ENCODE data around the gene MAPK6. TPM values are rescaled to one million over a fixed set of nuclear protein-coding genes. Genes with fewer than 3 reads are reported as not detected.

Gene MAPK6
- total RNA-seq, 1 donor = 14.3 TPM

DNA sequence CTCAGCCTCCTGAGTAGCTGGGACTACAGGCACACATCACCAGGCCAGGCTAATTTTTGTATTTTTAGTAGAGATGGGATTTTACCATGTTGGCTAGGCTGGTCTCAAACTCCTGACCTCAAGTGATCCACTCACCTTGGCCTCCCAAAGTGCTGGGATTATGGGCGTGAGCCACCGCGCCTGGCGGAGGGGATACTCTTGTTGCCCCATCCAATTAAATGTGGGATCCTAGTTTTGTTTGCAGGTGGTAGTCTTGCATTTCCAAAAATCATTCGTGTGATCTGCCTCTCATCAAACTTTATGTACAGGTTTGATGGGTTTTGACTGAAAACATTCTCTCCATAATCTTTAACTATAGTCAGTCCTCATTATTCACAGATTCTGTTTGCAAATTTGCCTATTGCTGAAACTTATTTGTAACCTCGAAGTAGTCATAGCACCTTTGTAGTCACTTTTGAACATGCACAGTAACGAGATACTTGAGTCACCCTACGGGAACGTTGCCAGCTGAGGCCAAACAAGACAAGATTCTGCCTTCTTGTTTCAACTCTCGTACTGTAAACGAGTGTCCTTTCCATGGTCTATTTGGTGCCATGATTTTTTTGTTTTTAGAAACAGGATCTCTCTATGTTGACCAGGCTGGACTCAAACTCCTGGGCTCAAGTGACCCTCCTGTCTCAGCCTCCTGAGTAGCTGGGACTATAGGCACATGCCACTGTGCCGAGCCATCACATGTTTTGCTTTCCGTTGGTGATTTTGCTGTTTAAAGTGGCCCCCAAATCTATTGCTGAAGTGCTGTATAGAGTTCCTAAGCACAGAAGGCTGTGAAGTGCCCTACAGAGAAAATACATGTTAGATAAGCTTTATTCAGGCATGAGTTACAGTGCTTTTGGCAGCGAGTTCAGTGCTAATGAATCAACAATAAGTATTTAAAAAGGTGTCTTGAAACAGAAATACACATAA is 8.1 kb upstream of the MAPK6 start:
- DNase-seq (ENCODE audit: low read depth in 2 of 3, low spot score in 2 of 3) = peak in 1 of 3 donors; percentile 40

DNA sequence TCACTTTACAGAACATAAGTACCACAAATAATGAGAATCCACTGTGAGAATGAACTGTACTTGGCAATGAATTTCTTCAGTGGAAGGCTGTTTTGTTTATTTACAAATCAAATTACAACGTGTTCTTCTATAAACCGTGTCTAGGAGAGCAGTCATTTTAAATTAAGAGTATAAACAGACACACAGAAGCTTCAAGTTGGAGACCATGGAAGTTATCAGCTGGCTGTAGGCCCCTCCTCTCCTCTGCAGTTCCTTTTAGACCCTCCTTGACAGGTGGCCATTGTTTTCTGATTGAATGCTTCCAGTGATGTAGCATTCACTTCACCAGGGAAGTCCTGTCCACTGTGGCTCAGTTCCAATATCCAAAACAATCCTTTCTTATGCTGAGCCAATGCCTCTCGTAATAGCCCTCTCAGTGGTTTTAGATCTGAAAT is 7.3 kb upstream of the MAPK6 start:
- DNase-seq (ENCODE audit: low read depth in 2 of 3, low spot score in 2 of 3) = no peak

DNA sequence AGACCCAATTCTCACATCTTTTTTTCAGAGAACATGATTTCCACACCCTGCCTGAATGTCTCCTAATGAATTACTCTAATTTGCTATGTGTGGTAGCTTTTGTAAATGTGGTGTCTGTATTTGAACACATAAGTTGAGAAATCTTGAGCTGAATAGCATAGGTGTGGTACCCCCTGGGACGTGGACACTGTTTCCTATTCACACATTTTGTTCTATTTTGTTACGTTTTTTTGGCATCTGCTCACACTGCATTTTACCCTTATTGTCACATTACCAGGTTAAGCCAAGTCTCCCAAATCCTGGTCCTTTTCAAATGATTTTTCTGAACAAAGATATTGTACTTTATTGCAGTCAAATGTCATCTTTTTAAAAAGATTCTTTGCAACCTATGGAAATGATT is 6.8 kb upstream of the MAPK6 start:
- no peak for DNase-seq (ENCODE audit: low read depth in 2 of 3, low spot score in 2 of 3)

DNA sequence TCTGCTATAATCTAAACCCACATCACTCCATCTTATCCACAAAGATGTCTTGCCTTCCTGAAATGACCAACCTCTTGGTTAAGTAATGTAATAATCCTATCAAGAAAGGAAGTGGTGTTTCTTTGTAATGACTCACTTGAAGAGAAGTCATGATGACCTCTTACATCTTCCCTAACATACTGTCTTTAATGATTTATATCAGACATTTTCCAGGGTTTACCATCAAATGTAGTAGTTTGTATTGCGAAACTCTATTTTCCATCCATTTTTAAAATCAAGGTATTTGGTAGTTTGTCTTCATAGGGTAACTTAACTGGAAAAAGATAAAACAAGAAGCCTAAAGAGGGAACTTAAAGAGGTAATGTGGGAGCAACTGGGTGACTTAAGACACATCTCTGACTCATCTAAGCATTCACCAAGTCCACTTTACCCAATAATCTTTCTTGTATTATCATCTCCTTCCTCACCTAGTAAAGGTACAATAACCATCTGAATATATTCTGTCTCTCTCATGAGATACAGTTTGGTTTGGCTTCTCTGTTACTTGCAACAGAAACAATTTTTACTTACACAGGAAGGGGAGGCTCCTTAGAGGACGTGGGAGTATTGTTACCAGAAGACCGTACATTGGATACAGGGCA is 5.7 kb upstream of the MAPK6 start:
- DNase-seq (ENCODE audit: low read depth in 2 of 3, low spot score in 2 of 3) = peak in 1 of 3 donors; percentile 13

DNA sequence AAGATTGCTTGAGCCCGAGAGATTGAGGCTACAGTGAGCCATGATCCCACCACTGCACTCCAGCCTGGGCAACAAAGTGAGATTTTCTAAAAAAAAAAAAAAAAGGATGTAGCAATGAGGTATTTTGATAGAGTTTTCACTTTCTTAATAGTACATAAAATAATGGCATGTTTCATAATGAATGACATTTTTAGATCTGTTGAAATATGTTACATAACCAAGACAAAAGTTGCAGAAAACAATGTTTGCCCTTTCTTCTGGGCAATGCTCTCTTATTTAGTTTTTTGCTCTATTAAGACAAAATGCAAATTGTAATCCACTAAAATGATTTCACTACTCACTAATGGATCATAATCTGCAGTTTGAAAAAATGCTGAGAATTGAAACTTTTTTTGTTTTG is 4.4 kb upstream of the MAPK6 start:
- no peak for DNase-seq (ENCODE audit: low read depth in 2 of 3, low spot score in 2 of 3)

DNA sequence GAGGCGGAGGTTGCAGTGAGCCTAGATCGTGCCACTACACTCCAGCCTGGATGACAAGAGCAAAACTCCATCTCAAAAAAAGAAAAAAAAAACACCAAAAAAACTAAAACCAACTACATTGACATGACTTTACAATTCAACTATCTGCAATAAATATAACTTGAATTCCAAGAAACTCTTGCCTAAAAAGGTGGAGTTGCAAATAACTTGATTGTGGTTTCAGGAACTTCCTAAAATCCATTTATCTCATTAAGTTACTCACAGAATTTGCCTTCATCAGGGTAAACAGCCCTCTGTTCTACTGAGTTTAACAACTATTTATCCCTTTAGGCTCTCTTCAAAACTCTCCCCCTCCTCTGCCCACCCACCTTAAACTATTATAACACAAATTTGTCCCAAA is 2.7 kb upstream of the MAPK6 start:
- no peak for DNase-seq (ENCODE audit: low read depth in 2 of 3, low spot score in 2 of 3)

DNA sequence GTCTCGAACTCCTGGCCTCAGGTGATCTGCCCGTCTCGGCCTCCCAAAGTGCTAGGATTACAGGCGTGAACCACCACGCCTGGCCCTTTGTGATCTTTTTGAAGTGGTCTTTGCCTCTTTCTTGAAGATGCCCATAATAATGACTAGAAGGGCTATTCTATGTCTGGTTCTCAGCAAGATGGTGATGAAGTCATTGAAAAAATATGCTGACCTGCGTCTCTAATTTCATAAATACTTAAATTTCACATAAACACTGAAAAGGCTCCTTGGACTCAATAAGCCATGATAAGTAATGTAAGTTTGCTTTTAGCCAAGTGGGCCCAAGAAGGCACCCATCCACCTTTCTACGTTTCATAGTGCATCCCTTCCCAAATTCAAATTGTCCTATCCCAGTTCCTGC is 775 bp upstream of the MAPK6 start:
- no peak for DNase-seq (ENCODE audit: low read depth in 2 of 3, low spot score in 2 of 3)

DNA sequence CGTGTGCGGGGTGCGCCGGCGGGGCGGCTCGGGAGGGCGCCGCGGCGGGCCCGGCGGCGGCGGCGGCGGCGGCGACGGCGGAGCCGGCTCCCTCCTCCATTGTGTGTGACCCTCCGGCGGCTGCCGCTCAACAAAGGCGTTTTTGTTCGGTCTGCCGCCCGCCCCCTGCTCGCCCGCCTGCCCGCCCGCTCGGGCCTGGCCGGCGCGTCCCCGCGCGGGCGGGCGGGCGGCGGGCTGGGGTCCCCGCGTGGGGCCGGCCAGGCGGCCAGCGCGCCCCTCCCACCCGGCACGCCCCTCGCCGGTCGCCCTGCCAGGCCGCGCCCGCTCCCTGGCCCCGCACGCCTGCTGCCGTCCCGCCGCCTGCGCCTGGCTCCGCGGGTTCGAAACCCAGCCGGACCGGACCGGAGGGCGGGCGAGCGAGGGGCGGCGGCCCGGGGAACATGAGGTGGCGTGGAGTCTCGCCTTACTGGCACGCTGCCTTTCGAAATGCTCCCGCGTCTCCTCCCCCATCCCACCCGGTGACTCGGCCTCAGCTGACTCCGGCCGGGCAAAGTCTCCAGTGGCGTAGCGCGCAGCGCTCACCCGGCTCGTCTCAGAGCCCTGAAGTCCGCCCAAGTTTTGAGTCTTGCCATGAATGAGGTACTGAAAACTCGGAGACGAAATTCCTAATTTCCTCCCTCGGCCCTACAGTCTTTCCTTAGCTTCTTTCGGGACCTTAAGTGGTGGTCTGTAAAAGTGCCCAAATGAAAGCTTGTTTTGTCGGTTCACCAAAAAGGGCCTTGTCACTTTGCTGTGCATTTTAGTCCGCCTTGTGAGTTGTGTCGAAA is 588 bp downstream of the MAPK6 start:
- DNase-seq (ENCODE audit: low read depth in 2 of 3, low spot score in 2 of 3) = peak; percentile 38 to 76 (median 75)

DNA sequence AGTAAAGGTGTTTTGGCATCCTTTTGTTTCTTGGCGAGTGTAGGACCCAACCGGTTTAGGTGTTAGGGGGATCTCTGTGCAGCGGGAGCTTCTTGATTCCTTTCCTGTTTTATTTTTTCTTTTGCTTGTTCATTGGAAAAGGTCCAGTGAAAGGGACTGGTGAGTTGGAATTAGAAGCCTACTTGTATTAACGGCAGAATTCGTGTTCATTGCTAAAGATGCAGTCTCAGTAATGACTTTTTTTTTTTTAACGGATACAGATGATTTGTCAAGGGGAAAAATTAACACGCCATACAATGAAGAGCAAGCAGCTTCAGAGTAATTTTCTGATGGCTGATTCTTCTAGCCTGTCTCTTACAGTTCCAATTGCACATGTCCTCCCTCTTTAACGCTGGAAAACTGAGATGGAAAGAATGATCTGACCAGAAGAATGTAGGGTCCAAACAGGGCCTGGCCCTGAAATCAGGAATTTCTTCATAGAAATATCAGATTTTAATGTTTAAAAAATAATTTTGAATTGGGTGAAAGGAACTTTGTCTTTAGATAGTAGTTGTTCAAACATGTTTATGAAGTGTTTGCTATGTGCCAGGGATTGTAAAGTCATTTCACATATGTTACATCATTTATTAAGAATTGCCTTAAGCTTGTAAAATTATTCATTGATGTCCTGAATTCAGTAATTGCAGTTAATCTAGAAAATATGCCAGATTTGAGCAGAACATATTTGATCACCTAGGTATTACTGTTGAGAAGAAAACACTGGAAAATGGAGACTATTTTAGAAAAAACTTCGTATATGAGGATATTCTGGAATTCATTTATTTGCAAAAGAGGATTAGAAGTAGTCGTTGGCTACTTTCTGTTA is 1.4 kb downstream of the MAPK6 start:
- no peak for DNase-seq (ENCODE audit: low read depth in 2 of 3, low spot score in 2 of 3)

DNA sequence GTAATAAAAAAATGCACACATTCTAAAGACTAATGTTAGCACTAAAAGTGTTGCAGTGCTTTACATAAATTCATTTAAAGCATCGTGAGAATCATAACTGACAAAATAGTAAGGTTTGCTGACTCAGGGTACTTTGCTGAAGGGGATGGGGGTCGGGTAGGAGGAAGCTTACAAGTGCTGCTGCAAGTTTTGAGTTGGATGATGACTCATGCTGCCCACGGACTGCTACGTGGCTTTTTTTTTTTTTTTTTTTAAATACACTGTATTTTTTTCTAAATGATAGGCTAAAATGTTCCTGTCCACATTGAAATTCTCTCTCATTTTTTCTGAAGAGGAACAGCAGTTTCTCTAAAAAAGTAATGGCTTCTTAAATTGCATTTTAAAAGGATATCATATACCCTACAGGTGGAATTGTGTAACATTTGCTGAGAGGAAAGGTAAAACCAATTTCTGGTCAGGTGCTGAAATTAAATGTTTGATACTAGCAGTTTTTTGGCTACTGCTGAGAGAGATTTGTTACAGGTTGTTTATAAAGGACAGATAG is 2.2 kb downstream of the MAPK6 start:
- peak in 2 of 3 donors; percentile 94 for DNase-seq (ENCODE audit: low read depth in 2 of 3, low spot score in 2 of 3)

DNA sequence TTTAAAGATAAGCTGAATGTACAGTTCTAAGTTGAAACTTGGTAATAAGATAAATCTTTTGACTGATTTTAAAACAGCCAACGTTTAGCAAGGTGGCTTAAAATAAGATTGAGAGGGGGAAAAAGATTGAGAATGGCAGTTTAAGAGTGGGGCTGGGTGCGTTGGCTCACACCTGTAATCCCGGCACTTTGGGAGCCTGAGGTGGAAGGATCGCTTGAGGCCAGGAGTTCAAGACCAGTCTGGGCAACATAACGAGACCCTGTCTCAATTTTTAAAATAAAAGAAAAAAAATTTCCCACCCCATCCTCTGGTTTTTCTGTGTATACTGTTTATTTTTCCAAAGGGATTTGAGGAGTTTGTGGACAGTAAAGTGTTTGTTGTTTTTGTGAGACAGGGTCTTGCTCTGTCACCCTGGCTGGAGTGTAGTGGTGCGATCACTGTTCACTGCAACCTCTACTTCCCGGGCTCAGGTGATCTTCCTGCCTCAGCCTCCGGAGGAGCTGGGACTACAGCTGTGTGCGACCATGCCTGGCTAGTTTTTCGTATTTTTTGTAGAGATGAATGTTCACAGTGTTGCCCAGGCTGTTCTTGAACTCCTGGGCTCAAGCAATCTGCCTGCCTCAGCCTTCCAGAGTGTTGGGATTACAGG is 3.0 kb downstream of the MAPK6 start:
- DNase-seq (ENCODE audit: low read depth in 2 of 3, low spot score in 2 of 3) = no peak

DNA sequence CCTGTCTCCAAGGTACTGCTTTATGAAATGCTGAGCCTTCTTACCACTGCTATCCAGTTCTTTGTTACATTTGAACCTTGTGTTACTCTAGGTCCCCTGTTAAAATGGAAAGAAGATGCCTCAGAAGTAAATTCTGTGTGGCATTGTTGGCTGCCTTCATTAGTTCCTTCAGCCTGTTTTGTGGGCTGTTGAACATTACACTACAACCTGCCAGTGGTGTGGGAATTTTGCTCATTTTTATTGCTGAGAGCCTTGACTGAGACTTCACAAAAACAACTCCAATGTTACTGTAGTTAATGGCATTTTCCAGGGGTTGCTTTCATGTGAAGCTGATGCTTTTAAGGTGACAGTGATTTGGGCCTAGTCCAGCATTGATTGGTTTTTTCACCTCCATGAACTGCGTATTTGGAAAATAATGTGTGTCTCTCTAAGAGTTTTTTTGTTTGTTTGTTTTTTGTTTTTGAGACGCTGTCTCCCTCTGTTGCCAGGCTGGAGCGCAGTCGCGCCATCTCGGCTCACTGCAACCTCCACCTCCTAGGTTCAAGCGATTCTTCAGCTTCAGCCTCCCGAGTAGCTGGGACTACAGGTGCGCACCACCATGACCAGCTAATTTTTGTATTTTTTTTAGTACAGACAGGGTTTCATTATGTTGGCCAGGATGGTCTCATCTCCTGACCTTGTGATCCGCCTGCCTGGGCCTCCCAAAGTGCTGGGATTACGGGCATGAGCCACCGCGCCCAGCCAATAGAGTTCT is 4.3 kb downstream of the MAPK6 start:
- DNase-seq (ENCODE audit: low read depth in 2 of 3, low spot score in 2 of 3) = no peak

DNA sequence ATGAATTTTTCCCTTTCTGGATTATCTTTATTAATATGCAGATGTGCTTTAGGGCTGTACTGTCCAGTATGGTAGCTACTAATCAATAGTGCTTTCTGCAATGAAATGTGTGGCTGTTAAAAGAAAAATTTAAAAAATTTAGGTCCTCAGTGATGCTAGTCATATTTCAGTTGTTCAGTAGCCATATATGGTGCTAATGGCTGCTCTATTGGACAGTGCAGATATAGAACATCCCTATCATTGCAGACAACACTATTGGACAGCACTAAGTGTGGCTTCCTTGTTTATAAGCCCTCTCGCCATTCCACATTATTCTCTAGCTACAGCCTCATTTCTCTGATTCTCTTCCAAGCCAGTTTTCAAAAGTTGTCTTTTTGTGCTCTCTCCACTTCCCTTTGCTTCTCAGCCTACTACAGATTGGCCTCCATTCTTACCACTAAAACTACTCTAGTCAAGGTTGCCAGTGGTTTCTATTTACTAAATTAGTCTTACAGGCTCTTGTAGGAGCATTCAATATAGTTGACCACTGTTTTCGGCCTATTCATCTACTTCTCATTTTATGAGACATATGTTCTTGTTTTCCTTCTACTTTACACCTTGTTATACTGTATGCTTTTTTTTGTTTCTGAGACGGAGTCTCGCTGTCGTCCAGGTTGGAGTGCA is 9.5 kb downstream of the MAPK6 start:
- no peak for DNase-seq (ENCODE audit: low read depth in 2 of 3, low spot score in 2 of 3)

DNA sequence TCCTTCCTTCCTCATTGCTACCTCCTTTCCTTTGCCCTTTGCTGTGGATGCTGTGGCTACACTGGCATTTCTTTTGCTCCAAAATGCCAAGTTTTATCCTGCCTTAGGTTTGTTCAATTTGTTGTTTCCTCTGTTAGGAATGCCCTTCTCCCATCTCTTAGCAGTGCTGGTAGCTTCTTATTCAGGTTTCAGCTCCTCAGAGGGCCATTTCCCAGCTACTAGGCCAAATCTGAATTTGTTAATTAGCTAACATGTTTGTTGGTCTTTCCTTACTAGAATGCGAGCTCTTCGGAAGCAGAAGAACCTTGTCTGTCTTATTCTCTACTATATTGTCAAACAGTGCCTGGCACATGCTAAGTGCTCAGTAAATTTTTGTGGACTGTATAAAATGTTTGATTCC is 11.0 kb downstream of the MAPK6 start:
- DNase-seq (ENCODE audit: low read depth in 2 of 3, low spot score in 2 of 3) = no peak

DNA sequence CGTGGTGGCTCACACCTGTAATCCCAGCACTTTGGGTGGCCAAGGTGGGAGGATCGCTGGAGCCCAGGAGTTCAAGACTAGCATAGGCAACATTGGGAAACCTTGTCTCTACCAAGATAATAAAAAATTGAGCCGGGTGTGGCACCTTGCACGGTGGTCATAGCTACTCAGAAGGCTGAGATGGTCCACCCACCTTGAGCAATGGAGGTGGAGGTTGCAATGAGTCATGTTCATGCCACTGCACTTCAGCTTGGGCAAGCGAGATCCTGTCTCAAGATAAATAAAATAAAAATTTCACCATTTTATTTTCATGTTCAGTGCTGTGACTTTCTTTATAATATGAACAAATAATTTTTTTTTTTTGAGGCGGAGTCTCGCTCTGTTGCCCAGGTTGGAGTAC is 12.5 kb downstream of the MAPK6 start:
- no peak for DNase-seq (ENCODE audit: low read depth in 2 of 3, low spot score in 2 of 3)

DNA sequence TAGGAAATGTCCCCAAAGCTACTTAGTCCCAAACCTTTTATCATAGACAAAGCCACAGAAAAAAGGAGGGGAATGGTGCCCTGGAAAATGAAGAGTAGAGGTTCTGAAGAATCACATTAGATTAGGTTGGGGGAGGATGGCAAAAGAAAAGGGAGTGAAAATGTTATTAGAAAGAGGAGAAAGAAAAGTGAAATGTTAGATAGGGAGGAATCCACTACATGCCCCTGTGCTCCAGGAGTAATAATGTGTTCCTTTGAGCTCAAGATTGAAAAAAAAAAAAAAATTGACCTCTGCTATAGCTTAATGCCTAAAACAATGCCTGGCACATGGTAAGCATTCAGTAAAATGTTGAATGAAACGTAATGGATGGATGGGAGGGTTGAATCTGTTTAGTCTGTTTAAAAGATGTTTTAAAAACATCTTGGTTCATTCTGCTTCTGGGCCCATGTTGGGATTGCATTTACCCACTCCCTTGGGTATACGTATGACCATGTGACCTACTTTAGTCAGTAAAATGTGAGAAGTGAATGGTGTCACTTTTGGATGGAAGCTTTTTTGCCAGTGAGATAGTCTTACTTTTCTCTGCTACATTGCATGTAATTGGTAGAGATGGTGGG is 19.0 kb downstream of the MAPK6 start:
- DNase-seq (ENCODE audit: low read depth in 2 of 3, low spot score in 2 of 3) = no peak

DNA sequence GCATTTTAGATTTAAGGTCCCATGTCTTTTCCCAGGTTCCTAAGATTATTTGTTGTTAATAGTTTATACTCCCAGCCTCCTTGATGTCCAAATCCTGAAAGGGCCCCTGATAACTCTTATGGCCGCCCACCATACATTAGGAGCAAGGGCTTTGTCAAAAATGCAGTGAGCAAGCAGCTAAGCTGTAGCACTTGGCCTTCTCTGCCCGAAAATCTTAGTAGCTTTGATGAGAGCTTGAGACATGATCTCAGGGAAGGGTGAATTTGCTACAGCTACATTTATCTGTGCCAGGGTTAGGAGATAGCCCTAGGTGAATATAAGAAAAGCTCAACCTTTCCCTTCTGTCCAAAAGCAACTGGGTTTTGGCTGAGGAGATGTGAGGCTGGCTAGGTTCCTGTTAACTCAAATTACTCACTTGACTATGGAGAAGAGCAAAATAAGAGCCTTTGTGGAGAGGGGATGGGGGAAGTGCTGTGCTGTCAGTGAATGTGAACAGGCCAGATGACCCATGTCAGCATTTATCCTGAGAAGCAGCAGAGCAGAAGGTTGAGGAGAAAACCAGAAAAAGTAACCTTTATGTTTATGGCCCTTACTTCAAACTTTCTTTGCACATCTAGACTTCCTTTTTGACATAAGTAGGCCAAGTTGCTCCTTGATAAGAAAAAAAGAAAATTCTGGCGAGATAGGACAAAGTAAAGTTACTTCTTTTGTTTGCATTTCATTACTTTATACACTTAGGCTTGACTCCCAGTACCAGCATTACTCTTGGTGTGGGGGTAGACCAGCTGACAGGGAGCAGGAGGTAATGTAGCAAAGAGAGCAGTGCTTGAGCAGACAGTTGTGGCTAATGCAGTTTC is 21.1 kb downstream of the MAPK6 start:
- no peak for DNase-seq (ENCODE audit: low read depth in 2 of 3, low spot score in 2 of 3)

All from hematopoietic multipotent progenitor cell (in vitro differentiated cells).